ENCODE results near the gene FOSL2.

DNA sequence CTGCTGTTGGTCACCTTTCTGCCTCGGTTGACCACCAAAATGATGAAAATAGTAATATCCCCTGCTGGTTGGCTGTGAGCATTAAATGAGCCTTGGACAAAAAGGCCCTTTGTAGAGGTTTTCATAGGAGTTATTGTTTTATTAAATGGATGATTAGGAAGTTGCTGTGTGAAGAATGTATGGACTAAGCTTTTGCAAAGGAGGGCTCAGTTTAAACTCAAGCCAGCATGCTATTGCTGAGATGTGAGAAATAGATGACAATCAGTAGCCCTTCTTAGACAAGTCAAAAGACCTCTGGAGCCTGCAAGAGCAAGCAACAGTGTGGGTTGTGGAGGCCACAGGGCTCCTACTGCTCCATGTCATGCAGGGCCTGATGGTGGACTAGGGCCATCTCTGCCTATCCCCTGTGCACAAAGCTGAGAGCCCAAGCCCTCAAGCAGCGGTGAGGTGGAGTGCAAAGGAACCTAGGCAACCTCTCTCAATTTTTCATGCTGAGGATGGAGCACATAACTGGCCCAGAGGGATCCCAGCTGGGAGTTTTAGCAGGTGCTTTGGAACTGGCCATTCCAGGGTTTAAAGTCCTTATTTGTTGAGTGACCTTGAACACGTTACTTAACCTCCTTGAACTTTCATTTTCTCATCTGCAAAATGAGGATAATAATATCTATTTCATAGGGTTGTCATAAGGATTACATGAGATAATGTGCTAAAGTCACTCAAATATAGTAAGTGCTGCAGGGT lies 37.1 kb downstream of the FOSL2 start:
- TF ChIP-seq JUN (CRISPR knock-in tag; IDR thresholded peaks at IDR 0.05) (no peak), NR3C1 (CRISPR knock-in tag; conservative IDR thresholded peaks at IDR 0.05; ENCODE audit: low read depth) (no peak), CREM (CRISPR knock-in tag; IDR thresholded peaks at IDR 0.05) (no peak), EMX1 (CRISPR knock-in tag; IDR thresholded peaks at IDR 0.05) (no peak), RORB (CRISPR knock-in tag; IDR thresholded peaks at IDR 0.05) (no peak), ZNF263 (CRISPR knock-in tag; IDR thresholded peaks at IDR 0.05; ENCODE audit: low read depth) (no peak), ESRRA (CRISPR knock-in tag; IDR thresholded peaks at IDR 0.05; ENCODE audit: borderline replicate concordance) (no peak), JAZF1 (CRISPR knock-in tag; IDR thresholded peaks at IDR 0.05) (no peak), KAT7 (CRISPR knock-in tag; IDR thresholded peaks at IDR 0.05; ENCODE audit: borderline replicate concordance) (no peak), FOXJ3 (CRISPR knock-in tag; IDR thresholded peaks at IDR 0.05; ENCODE audit: borderline replicate concordance) (no peak)
- TF ChIP-seq, protein P1, sequence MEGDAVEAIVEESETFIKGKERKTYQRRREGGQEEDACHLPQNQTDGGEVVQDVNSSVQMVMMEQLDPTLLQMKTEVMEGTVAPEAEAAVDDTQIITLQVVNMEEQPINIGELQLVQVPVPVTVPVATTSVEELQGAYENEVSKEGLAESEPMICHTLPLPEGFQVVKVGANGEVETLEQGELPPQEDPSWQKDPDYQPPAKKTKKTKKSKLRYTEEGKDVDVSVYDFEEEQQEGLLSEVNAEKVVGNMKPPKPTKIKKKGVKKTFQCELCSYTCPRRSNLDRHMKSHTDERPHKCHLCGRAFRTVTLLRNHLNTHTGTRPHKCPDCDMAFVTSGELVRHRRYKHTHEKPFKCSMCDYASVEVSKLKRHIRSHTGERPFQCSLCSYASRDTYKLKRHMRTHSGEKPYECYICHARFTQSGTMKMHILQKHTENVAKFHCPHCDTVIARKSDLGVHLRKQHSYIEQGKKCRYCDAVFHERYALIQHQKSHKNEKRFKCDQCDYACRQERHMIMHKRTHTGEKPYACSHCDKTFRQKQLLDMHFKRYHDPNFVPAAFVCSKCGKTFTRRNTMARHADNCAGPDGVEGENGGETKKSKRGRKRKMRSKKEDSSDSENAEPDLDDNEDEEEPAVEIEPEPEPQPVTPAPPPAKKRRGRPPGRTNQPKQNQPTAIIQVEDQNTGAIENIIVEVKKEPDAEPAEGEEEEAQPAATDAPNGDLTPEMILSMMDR (IDR thresholded peaks at IDR 0.05) = no peak
- TF ChIP-seq, protein P2, sequence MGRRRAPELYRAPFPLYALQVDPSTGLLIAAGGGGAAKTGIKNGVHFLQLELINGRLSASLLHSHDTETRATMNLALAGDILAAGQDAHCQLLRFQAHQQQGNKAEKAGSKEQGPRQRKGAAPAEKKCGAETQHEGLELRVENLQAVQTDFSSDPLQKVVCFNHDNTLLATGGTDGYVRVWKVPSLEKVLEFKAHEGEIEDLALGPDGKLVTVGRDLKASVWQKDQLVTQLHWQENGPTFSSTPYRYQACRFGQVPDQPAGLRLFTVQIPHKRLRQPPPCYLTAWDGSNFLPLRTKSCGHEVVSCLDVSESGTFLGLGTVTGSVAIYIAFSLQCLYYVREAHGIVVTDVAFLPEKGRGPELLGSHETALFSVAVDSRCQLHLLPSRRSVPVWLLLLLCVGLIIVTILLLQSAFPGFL (CRISPR knock-in tag; IDR thresholded peaks at IDR 0.05; ENCODE audit: borderline replicate concordance) = no peak
- TF ChIP-seq, protein P3, sequence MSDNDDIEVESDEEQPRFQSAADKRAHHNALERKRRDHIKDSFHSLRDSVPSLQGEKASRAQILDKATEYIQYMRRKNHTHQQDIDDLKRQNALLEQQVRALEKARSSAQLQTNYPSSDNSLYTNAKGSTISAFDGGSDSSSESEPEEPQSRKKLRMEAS (CRISPR knock-in tag; IDR thresholded peaks at IDR 0.05) = no peak
- TF ChIP-seq, protein P4, sequence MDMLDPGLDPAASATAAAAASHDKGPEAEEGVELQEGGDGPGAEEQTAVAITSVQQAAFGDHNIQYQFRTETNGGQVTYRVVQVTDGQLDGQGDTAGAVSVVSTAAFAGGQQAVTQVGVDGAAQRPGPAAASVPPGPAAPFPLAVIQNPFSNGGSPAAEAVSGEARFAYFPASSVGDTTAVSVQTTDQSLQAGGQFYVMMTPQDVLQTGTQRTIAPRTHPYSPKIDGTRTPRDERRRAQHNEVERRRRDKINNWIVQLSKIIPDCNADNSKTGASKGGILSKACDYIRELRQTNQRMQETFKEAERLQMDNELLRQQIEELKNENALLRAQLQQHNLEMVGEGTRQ (CRISPR knock-in tag; IDR thresholded peaks at IDR 0.05) = no peak
